OCI-LY1 (cell line): Measurements from ENCODE around the gene GNA12.

ENCODE experiments used
- EZH2 ChIP-seq: fragments of 200-600 bp; sonication (generic), shearing (Covaris generic); IDR thresholded peaks from 2 replicates; pipeline ENCODE4 v1.8.0; 2017; ENCODE audit warnings: borderline replicate concordance, mixed run types, mild to moderate bottlenecking, antibody characterized with exemption, low read length, moderate library complexity, mixed read lengths
- TF ChIP-seq, protein P1 (sequence below): fragments of 200-600 bp; sonication (generic), shearing (Covaris generic); IDR thresholded peaks from 2 replicates; pipeline ENCODE4 v1.5.1; 2017; ENCODE audit warnings: mild to moderate bottlenecking, antibody characterized with exemption, low read length, moderate library complexity, mixed read lengths

DNA sequence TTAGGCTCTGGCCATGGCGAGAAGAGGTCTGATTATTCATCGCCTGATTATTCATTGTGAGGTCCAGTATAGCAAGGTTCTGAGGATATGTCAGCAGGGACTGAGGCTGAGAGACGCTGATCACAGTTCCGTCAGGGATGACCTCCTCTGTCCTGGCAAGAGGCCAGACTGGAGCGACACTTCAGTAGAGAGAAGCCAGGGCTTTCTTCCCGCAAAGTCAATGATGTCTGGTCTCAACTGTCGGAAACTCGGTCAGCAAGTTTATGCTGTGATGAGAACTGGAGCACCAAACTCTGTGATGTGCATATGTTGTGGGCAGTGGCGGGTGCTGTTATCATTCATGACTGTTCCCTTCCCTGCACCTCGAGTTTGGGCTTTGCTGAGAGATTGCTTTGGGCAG, 29.0 kb upstream of the GNA12 start:
- TF ChIP-seq, protein P1, sequence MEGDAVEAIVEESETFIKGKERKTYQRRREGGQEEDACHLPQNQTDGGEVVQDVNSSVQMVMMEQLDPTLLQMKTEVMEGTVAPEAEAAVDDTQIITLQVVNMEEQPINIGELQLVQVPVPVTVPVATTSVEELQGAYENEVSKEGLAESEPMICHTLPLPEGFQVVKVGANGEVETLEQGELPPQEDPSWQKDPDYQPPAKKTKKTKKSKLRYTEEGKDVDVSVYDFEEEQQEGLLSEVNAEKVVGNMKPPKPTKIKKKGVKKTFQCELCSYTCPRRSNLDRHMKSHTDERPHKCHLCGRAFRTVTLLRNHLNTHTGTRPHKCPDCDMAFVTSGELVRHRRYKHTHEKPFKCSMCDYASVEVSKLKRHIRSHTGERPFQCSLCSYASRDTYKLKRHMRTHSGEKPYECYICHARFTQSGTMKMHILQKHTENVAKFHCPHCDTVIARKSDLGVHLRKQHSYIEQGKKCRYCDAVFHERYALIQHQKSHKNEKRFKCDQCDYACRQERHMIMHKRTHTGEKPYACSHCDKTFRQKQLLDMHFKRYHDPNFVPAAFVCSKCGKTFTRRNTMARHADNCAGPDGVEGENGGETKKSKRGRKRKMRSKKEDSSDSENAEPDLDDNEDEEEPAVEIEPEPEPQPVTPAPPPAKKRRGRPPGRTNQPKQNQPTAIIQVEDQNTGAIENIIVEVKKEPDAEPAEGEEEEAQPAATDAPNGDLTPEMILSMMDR: no peak
- no peak for TF ChIP-seq EZH2
